A673 (cell line): ENCODE measurements around the gene DNMT3A. TPM values are rescaled to one million over a fixed set of nuclear protein-coding genes. Genes with fewer than 3 reads are reported as not detected.

Experiments
- BruUV-seq: library from RNA; stranded (reverse); fragments of 400-500 nt; replicated peaks from 2 replicates; lab custom pipeline; 2021; lab: Mats Ljungman, UMichigan
- CTCF ChIA-PET: fragments of 300-600 bp; sonication (Branson Sonifier 250); formaldehyde crosslinking; loops from one replicate; lab custom pipeline; 2022; ENCODE audit warnings: antibody characterized with exemption; lab: Charles Lee
- POLR2A ChIA-PET: fragments of 300-600 bp; sonication (Branson Sonifier 250); formaldehyde crosslinking; loops from one replicate; lab custom pipeline; 2022; ENCODE audit warnings: antibody characterized with exemption; ENCODE audit not compliant: low non-redundant PET; lab: Charles Lee
- DNase-seq: peaks from one replicate; pipeline ENCODE4 v3.0.0-alpha.2; 2015; ENCODE audit warnings: low spot score
- H3K27ac ChIP-seq: fragments of 200-600 bp; sonication (generic); 2 replicates; pipeline ENCODE4 v1.5.1; 2016; ENCODE audit warnings: mixed run types, low read depth, mild to moderate bottlenecking, mixed read lengths, antibody characterized with exemption, low read length; ENCODE audit not compliant: poor library complexity, severe bottlenecking
- H3K27me3 ChIP-seq: fragments of 200-600 bp; sonication (generic); replicated peaks from 2 replicates; pipeline ENCODE4 v1.6.1; 2017; ENCODE audit warnings: mixed run types, low read depth, mild to moderate bottlenecking, mixed read lengths, antibody characterized with exemption, low read length; ENCODE audit not compliant: insufficient read depth, poor library complexity
- H3K36me3 ChIP-seq: fragments of 200-600 bp; sonication (generic); 2 replicates; pipeline ENCODE4 v1.6.1; 2016; ENCODE audit warnings: mixed run types, mild to moderate bottlenecking, mixed read lengths, antibody characterized with exemption, low read length; ENCODE audit not compliant: insufficient read depth, poor library complexity, severe bottlenecking
- H3K4me1 ChIP-seq: fragments of 200-600 bp; sonication (generic); 2 replicates; pipeline ENCODE4 v1.6.1; 2017; ENCODE audit warnings: mixed run types, mild to moderate bottlenecking, mixed read lengths, antibody characterized with exemption, low read length; ENCODE audit not compliant: insufficient read depth, poor library complexity, severe bottlenecking
- H3K4me3 ChIP-seq: fragments of 200-600 bp; sonication (generic); 2 replicates; pipeline ENCODE4 v1.5.1; 2016; ENCODE audit warnings: low read depth, mixed run types, mild to moderate bottlenecking, mixed read lengths, low read length; ENCODE audit not compliant: poor library complexity, severe bottlenecking
- H3K9me3 ChIP-seq: fragments of 200-600 bp; sonication (generic); 2 replicates; pipeline ENCODE4 v1.6.1; 2016; ENCODE audit warnings: mixed run types, low read depth, mild to moderate bottlenecking, mixed read lengths, antibody characterized with exemption, low read length; ENCODE audit not compliant: poor library complexity, severe bottlenecking
- EZH2 ChIP-seq: fragments of 200-600 bp; sonication (generic); IDR thresholded peaks from 2 replicates; pipeline ENCODE4 v1.6.1; 2017; ENCODE audit warnings: borderline replicate concordance, low read depth, mild to moderate bottlenecking, mixed read lengths, antibody characterized with exemption, low read length; ENCODE audit not compliant: poor library complexity, severe bottlenecking
- intact Hi-C: fragments of 100-400 bp; cut with micrococcal nuclease; formaldehyde crosslinking; loops from one replicate; pipeline ENCODE4 v1.10.0; 2022; ENCODE audit not compliant: unreplicated experiment
- total RNA-seq: library from RNA; stranded (reverse); gene quantifications from 2 replicates; pipeline ENCODE4 v1.2.3, GENCODE V29; 2021
- TF ChIP-seq, protein P1 (sequence below): fragments of 300-800, 200-600 bp; sonication (generic); conservative IDR thresholded peaks from 2 replicates; pipeline ENCODE4 v1.5.1; 2017; ENCODE audit warnings: low read depth, mild to moderate bottlenecking, antibody characterized with exemption, low read length, moderate library complexity, mixed read lengths

The DNMT3A gene
- total RNA-seq, 1 experiment from 2014 or later: 109 TPM

DNA sequence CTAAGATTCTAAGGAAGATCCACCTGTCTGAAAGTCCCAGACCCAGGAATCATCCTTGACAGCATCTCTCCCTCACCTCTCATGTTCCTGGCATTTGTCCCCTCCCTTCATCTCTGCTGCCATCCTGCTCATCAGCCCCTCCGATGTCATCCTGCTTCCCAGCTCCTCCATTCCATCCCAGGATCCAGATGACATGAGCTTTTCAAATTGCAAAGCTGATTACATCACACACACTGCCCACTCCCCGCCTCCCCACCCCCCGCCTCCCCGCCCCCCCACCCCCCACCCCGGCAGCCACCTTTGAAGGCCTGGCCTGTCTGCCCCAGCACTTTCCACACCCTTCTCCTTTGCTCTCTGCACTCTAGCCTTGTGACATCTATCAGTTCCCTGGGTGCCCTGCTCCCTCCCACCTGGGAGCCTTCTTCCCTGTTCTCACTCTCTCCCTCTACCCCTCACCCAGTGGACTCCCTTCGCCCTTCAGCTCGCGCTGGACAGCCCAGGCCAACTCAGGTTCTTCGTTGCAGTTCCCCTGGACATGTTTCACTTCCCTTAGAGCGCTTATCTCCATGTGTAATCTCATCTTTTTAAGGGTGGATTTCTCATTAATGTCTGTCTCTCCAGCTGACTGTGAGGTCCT lies 61.6 kb downstream of the DNMT3A start:
- Histone ChIP-seq H3K4me3 (no peak overlapping the region), H3K4me1 (peaks cover 20% of the 10 kb centered on the region), H3K27ac (no peak overlapping the region), H3K9me3 (no peaks in the 10 kb centered on the region), H3K27me3 (no peaks in the 10 kb centered on the region), H3K36me3 (peaks cover 20% of the 10 kb centered on the region)
- DNase-seq: no peak
- ChIA-PET POLR2A (no interaction called here), CTCF (no interaction called here)
- intact Hi-C loops: no loop called here
- TF ChIP-seq, protein P1, sequence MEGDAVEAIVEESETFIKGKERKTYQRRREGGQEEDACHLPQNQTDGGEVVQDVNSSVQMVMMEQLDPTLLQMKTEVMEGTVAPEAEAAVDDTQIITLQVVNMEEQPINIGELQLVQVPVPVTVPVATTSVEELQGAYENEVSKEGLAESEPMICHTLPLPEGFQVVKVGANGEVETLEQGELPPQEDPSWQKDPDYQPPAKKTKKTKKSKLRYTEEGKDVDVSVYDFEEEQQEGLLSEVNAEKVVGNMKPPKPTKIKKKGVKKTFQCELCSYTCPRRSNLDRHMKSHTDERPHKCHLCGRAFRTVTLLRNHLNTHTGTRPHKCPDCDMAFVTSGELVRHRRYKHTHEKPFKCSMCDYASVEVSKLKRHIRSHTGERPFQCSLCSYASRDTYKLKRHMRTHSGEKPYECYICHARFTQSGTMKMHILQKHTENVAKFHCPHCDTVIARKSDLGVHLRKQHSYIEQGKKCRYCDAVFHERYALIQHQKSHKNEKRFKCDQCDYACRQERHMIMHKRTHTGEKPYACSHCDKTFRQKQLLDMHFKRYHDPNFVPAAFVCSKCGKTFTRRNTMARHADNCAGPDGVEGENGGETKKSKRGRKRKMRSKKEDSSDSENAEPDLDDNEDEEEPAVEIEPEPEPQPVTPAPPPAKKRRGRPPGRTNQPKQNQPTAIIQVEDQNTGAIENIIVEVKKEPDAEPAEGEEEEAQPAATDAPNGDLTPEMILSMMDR: no peak
- TF ChIP-seq EZH2: no peak
- no TSS peak for BruUV-seq

DNA sequence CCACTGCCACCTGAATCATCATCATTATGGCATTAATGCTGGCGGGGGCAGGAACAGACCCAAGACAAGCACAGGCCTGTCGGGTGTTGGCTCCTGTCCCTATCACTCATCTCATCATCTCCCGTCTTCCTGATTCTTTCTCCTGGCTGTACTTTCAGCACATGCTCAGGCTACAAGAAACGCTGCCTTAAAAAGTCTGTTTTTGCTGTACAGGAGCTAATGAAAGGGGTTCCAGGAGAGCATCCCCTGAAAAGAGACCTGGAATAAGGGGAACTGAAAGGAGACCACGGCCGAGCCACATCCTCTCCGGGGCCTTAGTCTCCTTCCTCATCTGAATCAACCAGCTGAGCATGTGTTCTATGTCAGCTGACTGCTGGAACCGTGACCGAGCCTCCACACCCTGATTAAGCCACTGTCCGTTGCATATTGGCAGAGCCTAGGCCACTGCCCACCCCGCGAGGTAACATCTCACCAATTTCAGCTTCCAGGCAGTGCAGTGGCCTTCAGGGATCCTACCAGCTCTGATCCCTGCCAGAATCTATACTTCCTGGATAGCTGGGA lies 62.6 kb downstream of the DNMT3A start:
- Histone ChIP-seq H3K36me3 (peaks cover 24% of the 10 kb centered on the region), H3K4me1 (peaks cover 22% of the 10 kb centered on the region), H3K9me3 (no peaks in the 10 kb centered on the region), H3K4me3 (no peak overlapping the region), H3K27me3 (no peaks in the 10 kb centered on the region), H3K27ac (peak overlapping the region; percentile 61)
- intact Hi-C loops: no loop called here
- no TSS peak for BruUV-seq
- DNase-seq: no peak
- CTCF ChIA-PET: no interaction called here
- TF ChIP-seq, protein P1: no peak
- TF ChIP-seq EZH2: no peak
- POLR2A ChIA-PET: no interaction called here

DNA sequence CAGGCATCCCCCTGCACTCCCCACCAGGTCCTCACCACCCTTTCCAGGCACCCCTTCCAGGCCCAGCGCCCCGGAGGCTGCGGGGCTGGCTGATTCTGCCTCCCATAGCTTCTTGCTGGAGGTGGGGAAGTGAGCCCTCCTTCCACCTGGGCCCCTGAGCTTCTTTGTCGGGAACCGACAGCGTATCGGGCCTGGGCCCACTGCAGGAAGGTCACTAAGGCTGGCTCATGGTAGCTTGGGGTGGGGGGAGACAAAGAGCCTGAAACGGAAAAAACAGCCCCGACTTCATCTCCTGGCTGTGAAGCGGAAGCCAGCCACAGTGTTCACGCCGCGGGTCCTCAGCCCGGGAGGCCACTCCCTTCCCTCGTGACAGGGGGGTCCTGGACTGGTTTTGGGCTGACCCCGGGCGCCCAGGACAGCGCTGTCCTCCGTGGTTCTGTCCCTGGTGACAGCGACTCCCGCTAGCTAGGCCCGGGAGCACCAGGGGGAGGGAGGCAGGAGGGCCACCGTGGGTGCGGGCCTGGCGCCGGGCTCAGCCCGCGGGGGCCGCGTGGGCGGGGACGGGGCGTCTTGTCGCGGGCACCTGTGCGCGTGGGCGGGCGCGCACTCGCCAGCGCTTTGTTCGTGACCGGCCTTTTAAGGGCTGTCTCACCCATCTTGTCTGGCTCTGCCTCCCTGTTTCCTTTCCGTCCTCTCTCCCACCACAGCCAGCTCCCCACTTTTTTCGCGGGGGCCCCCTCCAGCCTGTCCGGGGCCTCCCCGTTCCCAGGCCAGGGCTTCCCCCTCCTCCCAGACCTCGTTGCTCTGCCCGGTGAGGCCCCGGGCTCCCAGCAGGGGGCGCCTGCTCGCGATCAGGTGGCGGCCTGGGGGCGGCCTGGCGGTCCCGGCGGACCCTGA lies 64.9 kb downstream of the DNMT3A start:
- intact Hi-C loops: no loop called here
- TF ChIP-seq EZH2: no peak
- TF ChIP-seq, protein P1: peak; percentile 45; the same call in 1 of the 2 replicates
- Histone ChIP-seq H3K27me3 (no peaks in the 10 kb centered on the region), H3K36me3 (peaks cover 14% of the 10 kb centered on the region), H3K27ac (no peak overlapping the region), H3K4me1 (peaks cover 22% of the 10 kb centered on the region), H3K4me3 (no peak overlapping the region), H3K9me3 (no peaks in the 10 kb centered on the region)
- no TSS peak for BruUV-seq
- POLR2A ChIA-PET: interaction anchor here (0.7 kb wide), 1 partner anchor 421 kb away, joined by 12 read pairs; no protein-coding TSS in a partner anchor
- CTCF ChIA-PET: no interaction called here
- DNase-seq: no peak
